RWPE1 (cell line): ENCODE measurements around the gene TTLL10.

Experiments
- CTCF ChIA-PET: fragments of 350-600 bp; sonication (Branson Sonifier 250); formaldehyde crosslinking; extraction: SDS; loops from one replicate; lab custom pipeline; 2021; lab: Yijun Ruan, JAX
- POLR2A ChIA-PET: fragments of 400-600 bp; formaldehyde crosslinking; extraction: SDS; loops from one replicate; lab custom pipeline; 2020; ENCODE audit warnings: antibody characterized with exemption; ENCODE audit not compliant: low non-redundant PET; lab: Yijun Ruan, JAX
- DNase-seq: peaks from one replicate; pipeline ENCODE4 v3.0.0; 2012; ENCODE audit warnings: low spot score
- H3K27ac ChIP-seq: fragments of 450-650 bp; 2 replicates; pipeline ENCODE4 v1.5.1; 2017
- CTCF ChIP-seq: fragments of 450-650 bp; conservative IDR thresholded peaks from 2 replicates; pipeline ENCODE4 v1.5.1; 2017; ENCODE audit warnings: low read depth, mild to moderate bottlenecking

The TTLL10 gene

GRCh38 chr1:1244192-1244811 is 70.6 kb downstream of the TTLL10 start:
- H3K27ac ChIP-seq: no peak overlapping the region
- no peak for TF ChIP-seq CTCF
- POLR2A ChIA-PET: interaction anchor here (0.7 kb wide), 1 partner anchor 35 kb away, joined by 4 read pairs; no protein-coding TSS in a partner anchor
- CTCF ChIA-PET: no interaction called here
- no peak for DNase-seq

- ChIA-PET CTCF (no interaction called here), POLR2A (interaction anchor here (0.9 kb wide), 1 partner anchor 8 kb away, joined by 3 read pairs; no protein-coding TSS in a partner anchor)
- no peak for TF ChIP-seq CTCF
- DNase-seq: no peak
- no peak overlapping the region for H3K27ac ChIP-seq
Observed at GRCh38 chr1:1245178-1245816, 71.6 kb downstream of the TTLL10 start.

- no peak overlapping the region for H3K27ac ChIP-seq
- POLR2A ChIA-PET: interaction anchor here (0.9 kb wide), 1 partner anchor 9 kb away, joined by 3 read pairs; no protein-coding TSS in a partner anchor
- no peak for TF ChIP-seq CTCF
- DNase-seq: no peak
- CTCF ChIA-PET: no interaction called here
Observed at GRCh38 chr1:1245817-1246576, 72.3 kb downstream of the TTLL10 start.

- CTCF ChIA-PET: interaction anchor here (0.6 to 0.7 kb wide), 3 partner anchors 35 to 271 kb away, joined by 3 to 5 read pairs (median 3); no protein-coding TSS in a partner anchor
- POLR2A ChIA-PET: no interaction called here
- no peak for DNase-seq
- H3K27ac ChIP-seq: no peak within 1 kb of the TSS
- no peak for TF ChIP-seq CTCF
Observed at GRCh38 chr1:1246577-1247340, 73.1 kb downstream of the TTLL10 start, which contains the start of gene C1QTNF12. TSS of gene C1QTNF12 (minus strand) at chr1:1246722. CDS start at chr1:1246690, 32 bp downstream.

GRCh38 chr1:1247341-1247913 is 73.7 kb downstream of the TTLL10 start:
- TF ChIP-seq CTCF: no peak
- CTCF ChIA-PET: interaction anchor here (0.6 to 0.7 kb wide), 2 partner anchors 34 to 271 kb away, joined by 3 to 5 read pairs; no protein-coding TSS in a partner anchor
- no peak overlapping the region for H3K27ac ChIP-seq
- POLR2A ChIA-PET: no interaction called here
- no peak for DNase-seq
